Activated CD8-positive, alpha-beta memory T cell treated with anti-CD3 and anti-CD28 coated beads, Interleukin-2, amount 50 U/mL, for 4 hours (primary cell): ENCODE results near the gene HS6ST2.

Source experiments
- DNase-seq: peaks from one replicate; pipeline ENCODE4 v3.0.0-alpha.2; 2020

HS6ST2 gene

DNA sequence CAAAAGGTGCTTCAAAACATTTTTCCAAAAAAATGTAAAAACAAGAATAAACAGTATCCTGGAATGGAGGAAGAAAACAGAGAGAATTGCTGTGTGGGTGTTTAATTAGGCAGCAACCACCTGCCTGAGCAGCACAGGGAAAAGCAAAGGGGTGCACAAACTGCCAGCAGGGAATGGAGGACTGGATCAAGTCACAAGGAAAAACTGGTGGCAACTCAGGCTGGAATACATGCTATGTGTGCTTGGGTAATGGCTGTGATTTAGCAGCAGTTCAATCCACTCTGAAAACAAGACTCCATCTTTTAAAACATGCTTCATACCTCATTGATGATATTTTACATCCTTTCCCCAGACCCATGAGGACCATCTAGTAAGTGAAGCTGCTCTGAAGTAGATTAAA, 179.5 kb downstream of the HS6ST2 start:
- DNase-seq: no peak

DNA sequence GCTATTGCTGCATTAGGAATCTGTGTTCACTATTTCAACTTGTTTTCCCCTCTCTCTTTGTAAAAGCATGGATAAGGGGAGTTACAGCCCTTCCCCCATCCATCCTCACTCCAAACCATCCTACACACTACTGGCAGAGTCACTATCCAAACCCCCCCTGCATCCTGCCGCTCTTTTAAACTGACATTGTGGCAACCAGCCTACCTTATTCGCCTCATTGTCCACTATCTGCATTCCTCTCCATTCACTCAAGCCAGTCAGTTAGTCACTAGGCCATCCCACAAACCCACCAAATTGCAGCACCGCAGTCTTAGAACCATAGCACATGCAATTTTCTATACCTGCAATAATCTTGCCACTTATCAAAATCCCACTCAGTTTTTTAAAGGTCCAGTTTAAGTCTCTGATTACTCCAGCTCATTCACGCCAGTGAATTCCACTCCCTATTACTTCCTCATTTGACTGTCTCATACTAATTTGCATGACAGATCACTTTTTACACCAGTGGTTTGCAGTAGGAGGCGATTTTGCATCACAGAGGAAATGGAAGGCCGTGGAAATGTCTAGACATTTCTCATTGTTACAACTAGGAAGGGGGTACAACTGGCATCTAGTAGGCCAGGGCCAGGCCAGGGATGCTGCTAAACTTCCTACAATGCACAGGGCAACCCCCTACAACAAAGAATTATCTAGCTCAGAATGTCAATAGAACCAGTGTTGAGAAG, 181.8 kb downstream of the HS6ST2 start:
- DNase-seq: no peak

DNA sequence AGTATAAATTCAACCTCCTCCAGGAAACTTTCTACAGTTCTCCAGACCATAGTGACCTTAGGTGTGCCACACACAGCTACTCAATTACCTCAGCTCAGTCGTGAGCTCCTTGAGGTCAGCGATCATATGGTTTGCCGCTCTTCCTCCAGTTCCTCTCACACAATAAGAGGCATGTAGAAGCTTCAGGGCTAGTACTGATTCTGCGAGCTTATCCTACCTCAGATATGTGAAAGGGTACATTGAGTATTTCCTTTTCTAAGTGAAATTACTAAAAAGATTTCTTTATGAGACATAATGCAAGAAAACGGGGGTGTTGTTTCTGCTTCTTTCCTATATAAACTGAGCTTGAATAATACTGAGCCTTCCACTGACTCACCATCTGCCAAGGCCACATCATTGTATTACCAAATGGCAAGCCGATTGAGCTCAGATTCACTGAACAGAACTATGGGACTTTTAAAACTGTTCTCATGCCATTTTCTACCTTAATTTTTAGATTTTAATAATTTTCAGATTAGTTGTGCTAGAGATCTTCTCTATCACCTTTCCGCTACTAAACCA, 183.1 kb downstream of the HS6ST2 start:
- DNase-seq: no peak

DNA sequence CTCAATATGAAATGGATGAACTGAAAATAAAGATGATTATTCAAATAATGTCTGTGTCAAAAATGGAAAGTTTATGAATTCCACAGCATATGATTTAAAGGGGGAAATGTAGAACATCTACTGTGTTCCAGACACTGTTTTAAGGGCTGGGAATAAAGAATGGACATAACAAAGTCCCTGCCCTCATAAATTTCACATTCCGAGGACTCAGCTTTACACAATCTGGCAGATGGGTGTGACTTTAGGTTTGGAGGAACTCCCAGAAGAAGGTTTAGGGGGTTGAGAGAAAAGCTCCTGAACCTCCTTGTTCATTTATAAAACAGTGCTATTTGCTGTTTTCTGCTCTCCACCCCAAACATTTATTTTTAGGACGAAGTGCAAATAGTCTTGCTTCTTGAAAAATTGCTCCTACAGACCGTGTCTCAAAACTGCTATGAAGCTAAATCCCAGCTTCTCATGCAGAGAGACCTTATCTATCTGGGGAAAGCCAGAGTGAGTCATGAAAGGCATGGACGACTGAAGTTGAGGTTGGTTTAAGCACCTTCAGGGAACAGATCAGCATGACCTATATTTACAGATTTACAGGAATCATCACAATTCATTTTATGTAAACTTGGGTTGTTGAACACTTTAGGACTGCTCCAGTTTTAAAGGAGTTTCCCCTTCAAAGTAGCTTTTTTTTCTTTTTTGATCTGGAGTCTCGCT, 184.3 kb downstream of the HS6ST2 start:
- DNase-seq: no peak

DNA sequence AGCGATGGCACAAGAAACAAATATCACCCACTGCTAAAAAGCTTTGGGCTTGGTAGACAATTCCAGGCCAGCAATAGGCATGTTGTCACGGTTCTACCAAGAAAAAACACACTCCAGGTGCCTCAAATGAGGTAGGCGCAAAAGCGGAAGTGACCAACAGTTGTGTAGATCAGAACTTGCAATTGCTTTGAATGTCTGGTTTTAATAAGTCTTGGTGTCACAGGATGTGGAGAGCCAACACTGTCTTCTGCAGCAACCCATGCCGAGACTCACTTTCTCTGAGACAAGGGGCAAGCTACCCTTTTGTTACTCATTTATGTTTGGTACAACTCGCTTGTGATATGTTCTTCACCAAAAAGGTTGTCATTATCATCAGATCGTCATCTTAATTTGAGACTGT, 188.8 kb downstream of the HS6ST2 start:
- DNase-seq: no peak

DNA sequence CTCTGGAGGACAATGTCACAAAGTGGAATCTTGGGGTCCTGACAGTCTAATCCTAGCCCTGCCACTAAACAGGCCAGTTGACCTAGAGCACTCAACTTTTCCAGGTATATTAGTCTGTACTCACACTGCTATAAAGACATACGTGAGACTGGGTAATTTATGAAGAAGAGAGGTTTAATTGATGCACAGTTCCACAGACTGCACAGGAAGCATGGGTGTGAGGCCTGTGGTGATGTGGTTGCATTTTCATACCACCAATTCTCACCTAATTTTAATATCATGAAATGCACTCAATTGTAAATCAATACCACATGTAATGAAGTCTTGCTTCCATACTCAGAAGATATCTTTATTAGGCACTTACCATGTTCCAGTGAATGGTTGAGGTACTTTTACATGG, 192.0 kb downstream of the HS6ST2 start:
- no peak for DNase-seq

DNA sequence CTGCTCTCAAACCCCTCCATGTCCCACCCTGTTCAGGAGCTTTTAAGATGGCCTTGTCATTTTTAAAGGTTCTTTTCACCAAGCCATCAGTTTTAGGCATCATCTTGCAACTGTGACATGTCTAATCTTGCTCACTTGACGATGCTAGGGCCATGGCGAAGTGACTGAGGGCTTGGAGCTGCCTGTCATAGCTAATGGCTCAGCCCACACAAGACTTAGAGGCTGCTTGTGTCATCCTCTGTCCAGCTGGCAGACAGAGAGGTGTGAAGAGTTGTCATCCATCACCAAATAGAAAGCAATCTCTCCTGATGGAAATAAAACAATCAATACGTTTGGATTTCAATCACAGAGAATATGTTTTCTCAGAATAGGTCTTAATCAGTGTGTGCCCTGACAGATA, 194.9 kb downstream of the HS6ST2 start:
- DNase-seq: no peak

DNA sequence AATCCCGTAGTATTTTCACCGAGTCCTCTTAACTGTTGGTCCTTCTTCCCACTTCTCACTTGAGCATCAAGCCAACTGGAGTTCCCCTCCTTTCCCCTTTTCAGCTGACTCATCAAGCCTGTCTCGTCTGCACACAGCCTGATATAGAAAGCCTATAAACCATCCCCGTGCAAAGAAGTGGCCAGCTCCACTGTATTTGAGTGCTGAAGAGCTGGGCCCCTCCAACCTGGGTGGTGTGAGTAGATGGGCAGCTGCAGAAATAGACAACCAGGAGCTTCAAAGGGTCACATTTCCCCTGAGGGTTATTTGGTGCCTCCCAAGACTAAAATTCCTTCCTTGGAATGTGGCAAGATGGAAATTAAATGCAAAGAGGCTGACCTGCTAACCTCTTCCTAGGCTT, 199.7 kb downstream of the HS6ST2 start:
- DNase-seq: no peak

DNA sequence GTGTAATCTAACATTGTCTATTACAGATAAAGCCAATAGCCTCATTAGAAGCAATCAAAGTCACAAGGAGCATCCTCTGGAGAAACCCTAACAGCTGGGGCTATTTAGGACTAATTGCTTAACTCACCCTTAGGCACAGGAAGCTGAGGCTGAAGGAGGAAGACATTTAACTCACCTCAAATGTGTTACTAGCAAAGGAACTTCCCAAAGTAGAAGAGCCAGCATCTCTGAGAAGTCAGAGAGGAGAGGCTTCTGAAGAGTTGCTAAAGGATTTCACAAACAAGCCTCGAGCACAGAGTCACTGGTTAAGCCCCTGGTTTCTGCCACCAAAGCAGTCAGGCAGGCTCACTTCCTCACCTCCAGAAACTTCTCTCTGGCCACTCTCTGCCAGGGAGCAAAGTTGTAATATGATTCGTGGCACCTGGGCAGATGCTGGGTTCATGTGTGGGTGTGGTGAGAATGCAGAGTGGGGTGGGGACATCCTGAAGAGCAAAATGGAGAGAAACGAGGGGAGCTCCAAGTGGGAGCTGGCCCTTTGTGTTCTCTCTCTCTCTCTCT, 201.3 kb downstream of the HS6ST2 start:
- DNase-seq: no peak

DNA sequence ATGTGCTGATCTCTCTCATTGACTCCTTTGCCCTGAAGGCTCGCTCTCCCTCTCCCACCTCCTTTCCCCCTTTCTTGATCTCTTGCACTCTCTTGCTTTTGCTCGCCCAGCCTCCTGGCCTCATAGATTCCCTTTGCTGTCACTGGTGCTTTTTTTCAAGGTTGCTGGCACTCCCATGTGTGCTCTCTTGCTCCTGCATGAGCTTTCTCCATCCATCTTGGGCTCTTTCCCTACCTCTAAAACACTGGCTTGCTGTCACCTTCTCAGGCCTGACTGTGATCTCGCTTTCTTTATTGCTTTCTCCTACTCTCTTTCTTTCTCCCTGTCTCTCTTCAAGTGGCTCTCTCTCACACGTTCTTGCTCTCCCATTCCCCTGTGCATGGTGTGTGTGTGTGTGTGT, 202.0 kb downstream of the HS6ST2 start:
- DNase-seq: no peak

DNA sequence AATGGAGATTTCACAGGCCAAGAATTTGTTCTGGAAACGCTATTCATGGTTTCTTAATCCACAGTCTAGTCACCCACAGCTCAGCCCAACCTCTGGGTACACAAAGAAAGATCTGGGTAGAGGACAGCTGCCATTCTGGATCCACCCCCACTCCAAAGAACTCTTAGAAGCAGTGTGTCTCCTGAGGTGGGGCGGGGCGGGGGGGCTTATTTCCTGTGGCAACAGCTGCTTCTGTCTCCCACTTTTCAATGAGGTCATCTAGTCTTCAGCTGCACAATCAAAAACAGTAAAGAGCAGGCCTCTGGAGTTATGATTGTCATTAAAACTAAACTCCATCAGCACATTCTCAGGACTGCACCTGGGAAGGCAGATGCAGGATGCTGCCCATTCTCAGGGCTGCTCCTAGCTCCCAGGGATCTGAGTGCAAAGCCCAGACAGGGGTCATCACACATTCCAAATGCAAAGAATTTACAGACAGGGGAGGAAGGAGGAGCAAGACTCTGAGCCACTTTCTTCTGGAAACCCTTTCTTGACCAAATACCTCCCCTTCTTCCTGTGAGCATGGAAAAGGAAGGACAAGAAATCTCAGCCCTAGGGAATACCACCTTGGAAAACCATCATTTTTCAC, 207.3 kb downstream of the HS6ST2 start:
- no peak for DNase-seq

DNA sequence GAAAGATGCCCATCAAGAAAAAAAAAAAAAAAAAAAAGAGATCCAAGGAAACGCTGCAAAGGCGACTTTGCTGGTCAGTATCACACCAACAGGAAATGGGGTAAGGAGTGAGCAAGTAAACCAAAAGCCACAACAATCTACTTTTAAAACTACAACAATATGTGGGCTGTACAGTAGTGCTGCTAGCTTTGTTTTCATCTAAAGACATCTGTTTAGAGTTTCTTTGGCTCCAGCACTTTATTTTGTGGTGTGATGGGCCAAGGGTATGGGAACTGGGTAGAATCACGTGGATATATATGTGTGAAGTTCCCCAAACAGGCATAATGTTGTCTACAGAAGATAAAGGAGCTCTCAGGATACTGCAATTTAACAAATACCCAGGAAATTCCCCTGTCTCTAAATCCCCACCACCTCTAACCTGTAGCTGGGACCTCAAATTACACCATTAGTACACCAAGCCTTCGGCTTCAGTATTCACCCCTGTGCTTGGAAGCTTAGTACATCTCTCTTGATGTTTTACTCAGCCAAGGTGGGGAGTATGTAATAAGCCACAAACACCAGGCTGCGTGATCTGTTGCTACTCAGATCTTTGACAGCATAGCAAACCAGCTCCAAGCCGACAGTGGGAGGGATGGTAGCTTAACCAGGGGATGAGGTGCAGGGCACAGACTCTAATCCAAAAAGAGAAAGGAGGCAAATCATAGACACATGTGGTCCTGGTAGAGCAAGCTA, 207.9 kb downstream of the HS6ST2 start:
- no peak for DNase-seq

DNA sequence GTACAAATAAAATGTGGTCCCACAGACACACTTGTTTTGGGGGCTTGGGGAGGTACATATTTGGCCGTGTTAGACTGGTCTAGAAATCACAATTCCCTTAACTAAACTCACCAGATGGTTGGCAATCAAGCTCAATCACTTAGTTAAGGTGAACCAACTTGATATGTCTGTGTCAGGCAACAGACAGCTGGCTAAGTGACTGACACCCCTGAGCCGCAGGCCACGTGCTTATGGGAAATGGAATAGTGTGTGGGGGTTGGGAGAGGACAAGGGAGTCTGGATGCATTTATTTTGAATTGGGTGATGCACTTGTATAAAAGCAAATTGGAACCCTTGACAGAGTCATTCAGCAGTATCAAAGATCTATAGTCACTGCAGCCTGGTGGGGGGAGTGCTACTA, 209.0 kb downstream of the HS6ST2 start:
- DNase-seq: no peak

DNA sequence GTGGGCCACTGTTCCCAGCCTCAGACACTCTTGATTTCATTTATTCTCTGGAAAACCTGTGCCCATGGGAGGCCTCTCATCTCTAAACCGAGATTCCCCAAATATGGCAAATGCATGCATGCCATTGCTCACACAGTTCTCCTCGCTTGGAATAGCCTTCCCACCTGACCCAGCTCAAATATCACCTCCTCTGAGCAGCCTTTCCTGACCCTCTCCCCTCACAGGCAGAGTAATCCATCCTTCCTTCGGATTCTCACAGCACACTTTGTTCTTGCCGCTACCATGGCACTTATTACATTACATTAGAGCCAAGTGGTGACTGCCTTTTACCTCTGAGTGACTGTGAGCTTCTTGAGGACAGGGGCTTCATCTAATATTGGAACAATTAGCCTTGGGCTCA, 209.5 kb downstream of the HS6ST2 start:
- no peak for DNase-seq

DNA sequence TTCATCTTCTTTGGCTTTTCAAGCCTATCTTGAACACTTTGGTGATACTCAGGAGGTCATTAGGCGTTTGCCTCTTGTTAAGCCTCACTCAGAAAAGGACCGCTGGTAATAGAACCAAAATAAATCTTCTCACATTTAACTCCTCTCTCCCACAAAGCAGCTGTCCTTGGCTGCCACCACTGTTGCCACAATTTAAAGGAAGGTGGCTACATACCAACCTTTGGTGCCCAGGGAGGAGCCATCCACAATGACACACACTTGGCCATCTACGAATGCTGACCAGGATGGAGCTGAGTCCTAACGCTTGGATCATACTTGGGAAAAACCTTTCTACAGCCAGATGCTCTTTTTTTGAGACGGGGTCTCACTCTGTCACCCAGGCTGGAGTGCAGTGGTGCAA, 210.2 kb downstream of the HS6ST2 start:
- no peak for DNase-seq

DNA sequence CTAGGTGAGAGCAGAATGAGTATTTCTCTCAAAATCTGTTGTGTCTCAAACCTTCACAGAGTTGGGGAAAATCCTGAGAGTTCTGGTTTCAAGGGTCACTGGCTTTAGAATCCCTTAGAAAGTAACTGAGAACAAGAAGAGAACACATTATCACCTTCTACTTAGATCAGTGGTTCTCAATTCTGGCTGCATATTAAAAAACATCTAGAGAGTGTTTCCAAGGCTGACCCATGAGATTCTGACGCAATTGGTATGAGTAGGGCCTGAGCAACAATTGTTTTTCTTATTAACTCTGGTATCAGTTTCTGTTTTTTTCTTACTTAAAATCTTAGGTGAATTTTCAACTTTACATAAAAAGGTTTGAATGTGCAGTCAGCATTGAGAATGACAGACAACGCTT, 212.8 kb downstream of the HS6ST2 start:
- no peak for DNase-seq

DNA sequence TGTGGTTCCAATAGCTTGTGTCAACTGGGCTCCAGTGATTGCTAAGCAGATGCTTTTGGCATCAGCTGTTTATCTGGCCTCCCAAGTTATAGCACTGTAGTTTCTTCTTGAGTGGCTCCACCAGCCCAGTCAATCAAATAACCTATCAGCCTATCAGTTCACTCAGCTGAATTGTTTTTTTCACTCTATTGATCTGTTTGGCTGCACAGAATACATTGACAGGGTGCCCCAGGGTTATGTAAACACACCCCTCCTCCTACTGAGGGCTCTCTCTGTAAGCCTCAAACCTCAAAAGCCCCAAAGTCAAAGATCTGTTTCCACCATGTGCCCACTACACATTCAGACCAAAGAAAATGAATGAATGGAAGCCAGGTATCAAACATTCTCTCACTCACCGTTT, 214.0 kb downstream of the HS6ST2 start:
- DNase-seq: no peak

DNA sequence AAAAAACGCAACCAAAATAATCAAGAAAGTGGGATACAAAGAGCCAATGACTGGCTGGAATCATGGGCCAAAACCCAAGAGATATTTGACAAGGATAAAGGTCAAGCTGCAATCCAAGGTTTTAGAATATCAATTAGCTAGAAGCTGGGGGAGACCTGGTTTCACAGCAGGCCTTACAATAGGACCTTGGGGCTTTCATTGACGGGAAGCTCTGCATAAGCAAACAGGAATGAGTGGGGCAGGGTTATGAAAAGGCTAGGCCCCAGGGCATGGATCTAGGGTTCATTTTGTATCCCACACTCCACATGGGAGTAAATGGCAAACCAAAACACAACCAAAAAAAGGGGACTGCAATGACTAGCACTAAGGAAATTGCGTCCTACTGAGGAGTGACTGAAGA, 215.3 kb downstream of the HS6ST2 start:
- DNase-seq: no peak

DNA sequence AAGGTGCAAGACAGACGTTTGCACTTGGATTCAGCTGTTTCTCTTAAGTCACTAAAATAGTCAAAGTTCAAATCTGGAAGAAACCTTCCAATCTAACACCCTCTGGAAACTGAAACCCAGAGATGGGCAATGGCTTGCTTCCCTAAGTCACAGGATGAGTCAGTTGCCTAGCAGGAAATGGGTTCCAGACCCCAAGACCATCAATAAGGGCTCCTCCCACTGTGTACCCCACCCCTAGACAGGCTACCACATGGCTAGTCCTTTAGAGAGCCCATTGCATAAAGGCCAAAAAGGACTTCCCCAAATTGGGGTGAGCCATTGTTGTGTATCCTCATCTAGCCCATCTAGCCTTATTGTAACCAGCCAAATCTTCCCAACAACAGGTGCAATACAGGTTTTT, 216.2 kb downstream of the HS6ST2 start:
- no peak for DNase-seq

DNA sequence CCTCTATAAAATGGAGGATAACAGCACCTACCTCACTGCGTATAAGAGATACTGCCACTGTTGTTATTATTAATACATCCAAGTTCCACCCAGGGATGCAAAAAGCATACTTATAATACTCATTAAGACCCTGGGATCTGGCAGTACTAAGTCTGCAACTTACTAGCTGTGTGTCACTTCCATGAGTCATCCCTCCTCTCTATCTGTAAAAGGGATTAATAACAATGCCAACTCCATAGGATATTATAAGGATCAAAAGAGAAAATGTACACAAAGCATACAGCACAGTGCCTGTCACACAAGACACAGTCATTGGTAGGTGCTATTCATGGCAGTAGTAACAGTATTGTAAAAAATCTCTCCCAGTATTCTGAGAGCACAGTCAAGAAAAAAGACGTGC, 216.7 kb downstream of the HS6ST2 start:
- DNase-seq: no peak

DNA sequence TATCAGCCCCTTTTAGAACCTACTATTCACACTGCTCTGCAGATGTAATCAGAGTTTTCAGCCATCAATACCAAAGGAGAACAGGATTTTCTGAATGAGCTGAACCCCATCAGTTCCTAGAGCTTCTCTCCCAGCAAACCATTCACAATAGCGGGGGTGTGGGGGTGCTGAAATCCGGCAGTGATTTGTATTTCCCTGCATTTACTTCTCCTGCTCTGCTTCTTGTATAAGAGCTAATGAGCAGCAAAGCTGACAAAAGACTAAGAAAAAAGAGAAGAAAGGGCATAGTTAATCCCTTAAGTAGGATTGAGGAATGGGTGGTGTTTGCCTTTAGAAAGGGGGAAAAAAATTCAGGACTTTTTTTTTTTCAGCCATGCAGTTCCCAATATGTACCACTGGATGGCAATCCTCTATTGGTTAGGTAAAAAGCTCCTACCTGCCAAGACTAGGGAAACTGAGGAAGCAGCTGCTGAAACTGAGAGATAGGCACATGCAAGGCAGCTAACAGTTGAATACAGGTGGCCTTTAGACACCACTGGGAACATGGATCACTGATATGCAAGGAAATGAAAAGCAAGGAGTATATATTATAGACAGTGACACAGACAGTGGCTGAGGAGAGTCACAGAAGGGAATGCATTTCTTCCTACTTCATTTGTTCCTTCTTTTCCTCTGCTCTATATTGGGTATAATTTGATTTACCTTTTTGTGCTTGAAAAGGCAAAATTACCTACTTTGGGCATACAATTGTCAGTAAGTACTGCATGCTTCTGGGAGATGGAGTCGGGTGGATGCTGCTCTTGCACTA, 217.9 kb downstream of the HS6ST2 start:
- no peak for DNase-seq

DNA sequence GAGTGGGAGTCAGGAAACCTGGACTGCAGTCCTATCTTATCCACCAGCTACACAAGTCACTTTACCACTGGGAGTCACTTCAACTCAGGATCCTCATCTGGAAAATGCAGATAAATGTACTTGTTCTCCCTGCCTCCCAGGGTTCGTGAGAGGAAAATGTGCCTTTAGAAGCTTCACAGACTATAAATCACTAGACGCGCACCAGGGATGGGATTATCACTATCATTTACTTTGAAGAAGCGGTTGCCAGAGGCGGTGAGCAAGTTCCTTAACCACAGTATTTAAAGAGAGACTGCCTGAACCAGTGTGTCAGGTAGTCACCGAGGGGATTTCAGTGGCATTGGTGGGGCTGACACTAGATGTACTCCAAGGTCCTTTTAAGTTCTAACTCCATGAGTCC, 219.5 kb downstream of the HS6ST2 start:
- DNase-seq: no peak
